Fibroblast of lung (primary cell): ENCODE data around the gene PDE10A. TPM values are rescaled to one million over a fixed set of nuclear protein-coding genes. Genes with fewer than 3 reads are reported as not detected.

Source experiments
- DNase-seq, 2 donors: peaks; one replicate each; pipeline versions ENCODE4 v3.0.0 to v3.0.0-alpha.2; 2010; ENCODE audit warnings: low read depth in 2 of 2
- H2AFZ ChIP-seq: 2 replicates; pipeline ENCODE4 v1.5.1; 2012; ENCODE audit warnings: low read length, control low read depth, inconsistent platforms
- H3K27ac ChIP-seq: 2 replicates; pipeline ENCODE4 v1.5.1; 2011; ENCODE audit warnings: low read length, control low read depth; ENCODE audit not compliant: insufficient read depth
- H3K27me3 ChIP-seq: 2 replicates; pipeline ENCODE4 v1.5.1; 2011; ENCODE audit warnings: mild to moderate bottlenecking, low read length; ENCODE audit not compliant: control insufficient read depth, insufficient read depth
- H3K36me3 ChIP-seq: 2 replicates; pipeline ENCODE4 v1.5.1; 2011; ENCODE audit warnings: low read length; ENCODE audit not compliant: control insufficient read depth, insufficient read depth
- H3K4me1 ChIP-seq: 2 replicates; pipeline ENCODE4 v1.5.1; 2011; ENCODE audit warnings: low read length; ENCODE audit not compliant: control insufficient read depth, insufficient read depth; ENCODE audit errors: extremely low read depth
- H3K4me2 ChIP-seq: 2 replicates; pipeline ENCODE4 v1.5.1; 2011; ENCODE audit warnings: low read length, control low read depth; ENCODE audit not compliant: insufficient read depth; ENCODE audit errors: extremely low read depth
- H3K4me3 ChIP-seq, 4 experiments: fragments of 200-600 bp in 1 of 4; sonication (generic) in 1 of 4; replicated peaks in 1 of 4; 2 replicates each; pipeline ENCODE4 v1.5.1; 2011 to 2016; ENCODE audit warnings: low read length in 4 of 4, low read depth in 3 of 4, mild to moderate bottlenecking in 3 of 4, control low read depth in 2 of 4, inconsistent platforms in 1 of 4, mixed read lengths in 1 of 4; ENCODE audit not compliant: insufficient read depth in 1 of 4; ENCODE audit errors: control extremely low read depth in 1 of 4
- H3K79me2 ChIP-seq: 2 replicates; pipeline ENCODE4 v1.5.1; 2012; ENCODE audit warnings: mild to moderate bottlenecking, low read length, inconsistent platforms; ENCODE audit not compliant: control insufficient read depth, insufficient read depth
- H3K9ac ChIP-seq: 2 replicates; pipeline ENCODE4 v1.5.1; 2011; ENCODE audit warnings: mild to moderate bottlenecking, low read length, control low read depth; ENCODE audit not compliant: insufficient read depth
- H3K9me3 ChIP-seq: 2 replicates; pipeline ENCODE4 v1.5.1; 2012; ENCODE audit warnings: low read depth, low read length; ENCODE audit not compliant: control insufficient read depth, insufficient read depth
- H4K20me1 ChIP-seq: 2 replicates; pipeline ENCODE4 v1.5.1; 2011; ENCODE audit warnings: low read length; ENCODE audit not compliant: control insufficient read depth, insufficient read depth; ENCODE audit errors: extremely low read depth
- CTCF ChIP-seq, 2 donors: IDR thresholded peaks in 1 of 2; conservative IDR thresholded peaks in 1 of 2; 1 replicate in 1 of 2; 2 replicates in 1 of 2; pipeline ENCODE4 v1.5.1; 2011 to 2012; ENCODE audit warnings: low read length in 2 of 2, control low read depth in 1 of 2, inconsistent platforms in 1 of 2, low read depth in 1 of 2, mild to moderate bottlenecking in 1 of 2
- EZH2 ChIP-seq: IDR thresholded peaks from 2 replicates; pipeline ENCODE4 v1.5.1; 2012; ENCODE audit warnings: low read length, control low read depth, mild to moderate bottlenecking; ENCODE audit errors: missing control alignments
- polyA plus RNA-seq, 2 donors: library from polyadenylated mRNA; depleted of rRNA in 1 of 2; stranded (reverse) in 1 of 2; unstranded in 1 of 2; fragments of >200 nt; gene quantifications; 2 replicates each; pipeline ENCODE4 v1.2.1, GENCODE V29; 2011 to 2012; ENCODE audit warnings: missing spikeins in 1 of 2
- total RNA-seq: library from RNA; depleted of rRNA; stranded (reverse); fragments of >200 nt; gene quantifications from 2 replicates; pipeline ENCODE4 v1.2.1, GENCODE V29; 2014

PDE10A gene
- total and polyA plus RNA-seq, 2 donors (not counting 1 experiment from before 2014, with no cell fraction given): under 0.01 to 0.19 TPM

- H3K27me3 ChIP-seq: no peaks in the 10 kb centered on the region
- no peak overlapping the region for H3K4me2 ChIP-seq
- no peak overlapping the region for H3K27ac ChIP-seq
- no peaks in the 10 kb centered on the region for H3K4me1 ChIP-seq
- no peak overlapping the region for H3K4me3 ChIP-seq
- no peaks in the 10 kb centered on the region for H3K9me3 ChIP-seq
- H3K9ac ChIP-seq: no peak overlapping the region
- no peak for DNase-seq
- TF ChIP-seq CTCF (conservative IDR thresholded peaks at IDR 0.05 in 1 of 2, IDR thresholded peaks at IDR 0.05 in 1 of 2; ENCODE audit: low read depth in 1 of 2, low read length in 2 of 2) (no peak), EZH2 (no peak)
- H3K79me2 ChIP-seq: no peaks in the 10 kb centered on the region
- H2AFZ ChIP-seq: no peak overlapping the region
- no peaks in the 10 kb centered on the region for H3K36me3 ChIP-seq
- no peaks in the 10 kb centered on the region for H4K20me1 ChIP-seq
Observed at GRCh38 chr6:165685302-165685701, 22.3 kb upstream of the PDE10A start.

- Histone ChIP-seq H3K9ac (no peak overlapping the region), H3K27ac (no peak overlapping the region), H3K4me2 (no peak overlapping the region), H2AFZ (no peak overlapping the region), H3K4me3 (no peak overlapping the region), H3K9me3 (no peaks in the 10 kb centered on the region), H3K4me1 (no peaks in the 10 kb centered on the region), H3K79me2 (no peaks in the 10 kb centered on the region), H3K36me3 (no peaks in the 10 kb centered on the region), H3K27me3 (no peaks in the 10 kb centered on the region), H4K20me1 (no peaks in the 10 kb centered on the region)
- no peak for DNase-seq
- TF ChIP-seq EZH2: no peak
Observed at GRCh38 chr6:165684333-165684732, 21.3 kb upstream of the PDE10A start.

GRCh38 chr6:165680975-165681374, 17.9 kb upstream of the PDE10A start:
- Histone ChIP-seq H3K4me2 (no peak overlapping the region), H3K9me3 (no peaks in the 10 kb centered on the region), H3K4me3 (no peak overlapping the region), H4K20me1 (no peaks in the 10 kb centered on the region), H3K36me3 (no peaks in the 10 kb centered on the region), H3K79me2 (no peaks in the 10 kb centered on the region), H3K4me1 (no peaks in the 10 kb centered on the region), H3K9ac (no peak overlapping the region), H2AFZ (no peak overlapping the region), H3K27me3 (no peaks in the 10 kb centered on the region), H3K27ac (no peak overlapping the region)
- TF ChIP-seq CTCF (conservative IDR thresholded peaks at IDR 0.05 in 1 of 2, IDR thresholded peaks at IDR 0.05 in 1 of 2; ENCODE audit: low read depth in 1 of 2, low read length in 2 of 2) (no peak), EZH2 (no peak)
- DNase-seq: no peak
